ENCODE data around the gene MB21D2.
"Not testable (repeated sequence)": the region's sequence is repeated elsewhere in the genome, so short reads cannot be mapped to it uniquely, and the experiment has no call there.

Gene MB21D2

DNA sequence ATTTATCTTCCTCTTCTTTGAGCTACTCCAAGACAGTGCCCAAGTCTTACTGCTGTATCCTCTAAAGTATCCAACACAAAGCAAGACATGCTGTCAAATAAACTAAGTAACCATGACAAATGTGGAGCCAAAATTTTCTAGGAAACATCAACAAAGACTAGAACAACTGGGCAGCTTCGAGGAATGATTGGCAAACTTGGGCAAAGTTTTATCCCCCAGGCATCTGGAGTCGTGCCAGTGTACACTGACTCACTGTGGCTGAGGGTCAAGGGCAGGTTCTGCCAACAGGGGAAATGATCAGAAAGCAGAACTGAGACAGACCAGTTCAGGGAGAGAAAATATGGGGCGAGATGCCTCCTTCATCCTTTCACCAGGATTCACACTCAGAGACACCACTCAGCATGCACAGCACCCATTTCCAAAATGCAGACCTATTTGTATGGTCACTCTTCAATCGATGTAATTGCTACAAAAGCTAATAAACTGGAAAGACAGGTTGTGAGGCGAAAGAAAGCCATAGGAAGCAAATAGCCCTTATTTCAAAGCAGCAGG is 65.8 kb downstream of the MB21D2 start:
- DNase-seq, result peak; percentile 81

DNA sequence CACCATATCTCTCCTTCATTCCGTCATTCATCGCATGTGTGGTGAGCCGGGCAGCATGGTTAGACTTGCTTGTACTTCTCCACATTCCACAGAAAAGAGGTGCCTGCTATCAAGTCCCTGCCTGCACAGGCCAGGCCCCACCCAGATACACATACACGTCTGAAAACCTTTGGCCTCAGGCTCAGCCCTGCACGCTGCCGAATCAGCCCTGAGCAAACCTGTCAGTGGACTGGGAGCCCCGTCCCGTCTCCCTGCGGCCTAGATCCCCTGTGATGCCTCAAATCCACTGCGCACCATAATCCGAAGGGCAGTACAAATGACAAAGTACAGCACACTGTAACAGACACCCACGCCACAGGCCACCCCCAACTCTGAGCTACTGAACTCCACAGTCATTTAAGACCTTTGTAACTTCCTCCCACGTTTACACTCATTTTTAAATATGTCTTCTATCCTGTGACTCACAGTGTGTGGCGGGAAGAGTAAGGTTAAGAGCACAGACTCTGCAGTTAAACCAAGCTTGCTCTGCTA is 67.1 kb downstream of the MB21D2 start:
- peak; percentile 79 for DNase-seq

DNA sequence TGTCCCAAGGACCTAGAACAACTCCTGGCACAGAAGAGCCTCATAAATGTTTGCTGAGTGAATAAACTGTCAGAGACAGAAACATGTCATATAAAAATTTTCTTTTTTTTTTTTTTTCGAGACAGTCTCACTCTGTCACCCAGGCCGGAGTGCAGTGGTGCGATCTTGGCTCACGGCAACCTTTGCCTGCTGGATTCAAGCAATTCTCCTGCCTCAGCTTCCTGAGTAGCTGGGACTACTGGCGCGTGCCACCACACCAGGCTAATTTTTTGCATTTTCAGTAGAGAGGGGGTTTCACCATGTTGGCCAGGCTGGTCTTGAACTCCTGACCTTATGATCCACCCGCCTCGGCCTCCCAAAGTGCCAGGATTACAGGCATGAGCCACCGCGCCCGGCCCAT is 67.8 kb downstream of the MB21D2 start:
- not testable (repeated sequence) for DNase-seq

DNA sequence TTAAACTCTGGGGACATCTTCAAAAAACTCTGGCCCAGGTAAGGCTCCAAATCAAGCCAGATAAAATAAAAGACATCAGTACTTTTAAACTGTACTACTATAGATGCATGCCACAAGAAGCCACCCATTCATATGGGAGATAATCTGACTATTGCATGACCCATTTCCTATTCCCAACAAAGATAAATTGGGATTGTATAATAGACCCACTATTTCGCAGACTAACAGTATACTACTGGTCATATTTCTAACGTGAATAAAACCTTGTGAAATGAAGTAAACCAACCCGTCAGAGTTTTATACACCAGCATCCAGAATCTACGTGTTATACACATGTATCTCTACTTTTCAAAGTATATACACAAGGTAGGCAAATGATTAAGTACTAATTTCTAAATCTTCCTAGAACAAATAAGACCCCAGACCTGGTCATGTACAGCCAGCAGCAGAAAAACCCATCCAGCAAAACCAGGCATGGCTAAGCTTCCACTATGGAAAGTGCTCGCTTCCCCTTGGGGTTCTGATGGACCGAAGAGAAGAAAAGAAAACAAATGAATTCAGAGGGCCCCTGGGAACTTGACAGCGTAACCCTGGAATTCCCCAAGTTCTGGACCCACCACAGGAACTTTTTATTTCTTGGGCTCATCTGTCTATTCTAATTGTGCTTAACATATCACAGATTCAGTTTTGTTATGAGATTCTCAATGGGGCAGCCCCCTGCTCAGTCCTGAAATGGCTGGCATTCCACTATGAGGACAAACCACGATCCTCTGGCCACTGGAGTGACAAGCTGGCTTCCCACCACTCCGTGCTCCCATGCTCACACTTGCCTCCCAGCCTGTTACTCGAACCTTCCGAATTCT is 69.1 kb downstream of the MB21D2 start:
- DNase-seq, result peak; percentile 30

DNA sequence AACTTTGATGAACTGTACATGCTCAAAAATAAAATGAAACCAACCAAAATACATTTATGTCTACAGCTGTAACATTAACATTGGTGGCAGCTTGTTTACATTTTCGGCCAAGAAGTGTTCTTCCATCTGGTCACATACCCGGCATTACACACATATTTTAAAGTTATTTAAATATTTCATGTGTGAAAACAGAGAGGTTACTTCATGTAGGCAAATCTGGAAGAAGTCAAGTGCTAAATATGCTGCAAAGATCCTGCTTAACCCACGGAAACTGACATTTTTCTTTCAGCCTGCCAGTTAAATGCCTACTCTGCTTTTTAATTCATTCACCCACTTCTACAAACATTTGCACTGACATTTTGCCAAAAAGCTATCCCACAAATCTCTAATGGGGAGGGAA is 69.7 kb downstream of the MB21D2 start:
- no peak for DNase-seq

DNA sequence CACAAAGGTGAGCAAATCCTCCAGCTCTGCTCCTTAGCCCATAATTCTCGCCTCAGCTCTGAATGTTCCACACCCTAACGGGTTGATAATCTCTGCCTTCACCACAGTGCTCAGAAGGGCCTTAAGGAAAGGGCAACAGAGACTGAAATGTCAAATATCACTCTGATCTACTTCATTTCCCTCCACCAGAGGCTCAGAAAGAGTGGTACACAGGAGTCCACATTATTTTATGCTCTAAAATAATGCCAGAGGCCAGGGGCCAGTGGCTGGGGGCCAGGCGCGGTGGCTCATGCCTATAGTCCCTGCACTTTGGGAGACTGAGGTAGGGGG is 72.2 kb downstream of the MB21D2 start:
- no peak for DNase-seq

DNA sequence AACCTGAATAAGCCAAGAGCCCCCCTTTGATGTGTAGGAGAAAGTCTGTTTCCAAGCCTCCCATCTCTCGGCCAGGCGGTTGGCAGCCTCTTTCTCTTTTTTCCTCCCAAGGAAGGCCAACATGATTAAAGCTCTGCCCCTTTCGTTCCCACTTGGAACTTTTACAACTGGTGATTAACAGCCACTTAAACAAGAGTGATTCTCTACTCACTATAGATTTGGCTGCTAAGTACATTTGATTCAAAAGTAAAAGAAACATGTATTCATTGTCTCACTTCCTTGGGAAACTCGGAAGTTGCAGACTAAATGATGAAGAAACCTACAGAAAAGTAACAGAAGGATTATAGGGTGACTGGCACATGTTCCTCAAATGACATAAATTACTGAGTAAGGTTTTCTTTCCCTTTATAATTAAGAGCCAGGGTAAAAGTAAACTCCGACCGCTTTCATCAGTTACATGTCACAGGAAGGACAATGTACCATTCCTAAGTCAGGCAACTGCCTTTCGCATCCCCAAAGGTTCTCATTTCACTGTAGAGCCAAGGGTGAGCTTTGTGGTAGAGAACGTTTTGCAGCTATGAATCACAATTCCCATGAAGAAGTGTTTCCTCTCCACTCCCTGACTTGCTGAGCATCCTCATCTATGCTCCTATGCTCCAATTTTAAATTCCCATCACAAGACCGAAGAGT is 72.7 kb downstream of the MB21D2 start:
- peak; percentile 74 for DNase-seq

DNA sequence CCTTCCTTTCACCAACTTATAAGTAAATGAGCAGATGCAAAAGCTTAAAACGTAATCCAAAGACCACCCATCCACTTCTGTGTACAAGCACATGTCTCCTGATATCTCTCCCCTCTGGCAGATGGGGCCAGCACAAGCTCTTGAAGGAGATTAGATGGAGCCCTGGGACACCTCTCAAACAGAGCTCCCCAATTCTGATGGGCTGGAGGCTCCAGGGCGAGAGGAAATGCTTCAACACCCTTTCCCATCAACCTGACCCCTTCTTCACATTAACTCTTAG is 73.2 kb downstream of the MB21D2 start:
- DNase-seq, result no peak

DNA sequence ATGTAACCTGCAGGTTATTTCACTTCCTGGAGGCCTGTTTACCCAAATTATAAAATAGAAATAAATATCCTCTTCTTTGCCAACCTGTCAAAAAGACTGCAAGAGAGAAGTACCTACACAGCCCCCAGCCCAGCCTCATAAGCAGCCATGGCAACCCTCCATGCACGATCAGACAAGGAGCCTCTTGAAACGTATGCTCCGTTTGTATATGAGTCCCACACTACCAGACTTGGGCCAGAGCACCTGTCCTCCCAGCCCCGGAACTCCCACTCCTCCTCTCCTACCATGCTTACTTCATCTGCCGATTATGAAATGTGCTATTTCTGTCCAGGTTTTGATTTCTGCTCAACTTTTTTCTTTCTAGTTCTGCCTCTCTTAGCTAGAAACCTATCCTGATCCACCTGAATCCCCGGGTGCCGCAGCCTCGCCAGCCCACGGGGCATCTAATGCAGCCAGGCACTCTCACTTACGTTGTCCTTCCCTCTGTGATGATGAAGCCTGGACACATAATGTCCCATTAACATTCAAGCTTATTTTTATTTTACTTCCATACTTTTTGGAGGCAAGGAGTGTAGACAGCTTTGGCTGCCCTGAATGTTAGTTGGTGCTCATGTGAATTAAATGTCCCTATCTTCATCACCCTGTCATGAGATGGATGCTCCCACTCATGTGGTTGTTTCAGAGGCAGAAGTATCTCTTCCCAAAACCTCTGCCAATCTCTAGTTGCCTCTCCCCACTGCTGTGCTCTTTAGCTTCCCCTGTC is 73.8 kb downstream of the MB21D2 start:
- peak; percentile 69 for DNase-seq

DNA sequence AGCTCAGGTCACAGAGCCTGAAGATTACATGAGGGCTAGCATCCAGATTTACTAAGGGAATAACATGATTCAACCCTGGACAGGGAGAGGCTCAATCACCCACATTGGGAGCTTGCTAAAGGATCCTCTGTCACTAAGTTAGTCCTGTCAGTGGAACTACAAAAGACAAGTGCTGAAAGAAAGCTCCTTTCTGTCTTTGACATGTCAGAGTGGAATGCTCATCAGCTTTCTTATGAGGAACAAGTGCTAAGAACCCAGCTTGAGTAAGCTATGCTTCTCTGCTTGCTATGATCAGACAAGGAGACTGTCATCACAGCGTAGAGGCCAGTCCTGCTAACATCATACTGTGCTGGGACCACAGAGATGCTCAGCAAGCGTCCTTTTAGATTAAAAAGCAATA is 74.5 kb downstream of the MB21D2 start:
- peak; percentile 52 for DNase-seq

DNA sequence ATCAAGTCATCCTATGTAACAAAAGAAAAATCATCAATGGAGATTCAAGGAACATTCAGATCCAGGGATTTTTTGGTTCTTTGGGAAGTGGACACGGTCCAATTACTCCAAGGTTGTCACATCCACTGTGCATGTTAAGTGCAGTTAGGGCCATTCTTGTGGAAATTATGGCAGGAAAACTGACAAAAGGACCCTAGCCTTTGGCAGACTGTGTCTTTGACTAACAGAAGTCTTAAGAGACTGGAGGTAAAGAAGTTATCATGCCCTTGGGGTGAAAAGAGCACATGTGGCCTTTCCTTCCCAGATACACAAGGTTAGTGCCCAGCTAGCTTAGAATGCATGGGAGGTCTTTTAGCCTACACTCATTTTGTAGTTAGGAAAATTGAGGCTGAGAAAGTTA is 74.9 kb downstream of the MB21D2 start:
- no peak for DNase-seq

DNA sequence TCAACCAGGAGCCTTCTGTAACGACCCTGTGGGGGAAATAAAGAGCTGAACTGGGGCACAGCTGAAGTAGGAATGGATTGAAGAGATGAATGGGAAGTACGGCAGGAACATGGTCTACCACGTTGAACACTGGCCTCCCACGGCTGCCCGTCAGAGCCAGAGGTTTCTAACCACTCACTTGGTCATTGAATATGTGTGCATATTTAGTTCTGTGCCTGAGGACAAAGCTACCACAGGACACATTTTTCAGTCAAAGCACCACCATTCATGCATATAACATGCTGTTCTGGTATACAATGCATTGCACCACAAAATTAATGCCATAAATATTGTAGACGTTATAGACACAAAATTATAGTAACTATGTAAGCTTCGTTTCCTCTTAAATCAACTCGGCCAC is 75.5 kb downstream of the MB21D2 start:
- DNase-seq, result no peak

DNA sequence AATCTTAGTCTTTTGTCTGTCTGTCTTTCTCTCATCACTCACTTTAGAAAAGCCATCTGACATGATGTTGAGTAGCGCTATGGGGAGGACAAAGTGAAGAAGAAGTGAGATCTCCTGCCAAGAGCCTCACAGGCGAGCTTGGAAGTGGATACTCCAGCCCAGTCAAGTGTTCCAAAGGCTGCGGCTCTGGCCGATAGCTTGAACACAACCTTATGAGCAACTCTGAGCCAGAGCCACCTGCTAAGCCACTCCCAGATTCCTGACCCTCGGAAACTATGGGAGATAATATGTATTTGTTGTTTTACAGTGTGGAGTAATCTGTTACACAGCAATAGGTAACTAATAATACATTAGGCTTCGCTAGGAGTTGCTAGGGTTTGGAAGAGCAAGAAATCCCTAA is 76.2 kb downstream of the MB21D2 start:
- DNase-seq, result no peak

DNA sequence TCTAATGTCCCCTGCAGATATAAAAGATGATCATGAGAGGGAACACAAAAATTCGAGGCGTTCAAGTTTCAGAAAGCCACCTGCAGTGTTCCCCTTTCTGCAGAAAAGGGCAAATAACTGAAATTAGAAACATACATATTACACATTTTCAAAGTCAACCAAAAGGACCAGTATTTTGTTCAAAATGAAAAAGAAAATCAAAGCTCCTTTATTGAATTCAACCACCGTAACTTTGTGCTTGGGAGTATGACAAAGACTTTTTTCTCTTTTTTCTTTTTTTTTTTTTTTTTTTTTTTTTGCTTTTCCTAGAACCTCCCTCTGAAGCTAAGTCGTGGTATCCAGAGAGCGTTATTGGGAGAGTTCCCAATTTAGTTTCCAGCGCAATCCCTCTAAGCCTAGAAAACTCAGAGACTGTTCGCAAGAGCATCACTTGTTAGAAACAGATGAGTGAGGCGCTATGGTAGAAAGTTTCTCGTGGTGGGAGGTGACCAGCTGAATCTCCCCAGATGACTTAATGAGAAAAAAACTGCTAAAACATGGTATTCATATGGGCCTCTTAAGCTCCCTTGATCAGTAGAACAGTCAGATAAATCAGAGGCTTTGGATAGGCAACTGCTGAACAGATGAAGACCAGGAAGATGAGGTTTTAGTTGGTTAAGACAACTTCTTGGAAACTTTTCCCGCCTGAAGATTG is 77.4 kb downstream of the MB21D2 start:
- no peak for DNase-seq

DNA sequence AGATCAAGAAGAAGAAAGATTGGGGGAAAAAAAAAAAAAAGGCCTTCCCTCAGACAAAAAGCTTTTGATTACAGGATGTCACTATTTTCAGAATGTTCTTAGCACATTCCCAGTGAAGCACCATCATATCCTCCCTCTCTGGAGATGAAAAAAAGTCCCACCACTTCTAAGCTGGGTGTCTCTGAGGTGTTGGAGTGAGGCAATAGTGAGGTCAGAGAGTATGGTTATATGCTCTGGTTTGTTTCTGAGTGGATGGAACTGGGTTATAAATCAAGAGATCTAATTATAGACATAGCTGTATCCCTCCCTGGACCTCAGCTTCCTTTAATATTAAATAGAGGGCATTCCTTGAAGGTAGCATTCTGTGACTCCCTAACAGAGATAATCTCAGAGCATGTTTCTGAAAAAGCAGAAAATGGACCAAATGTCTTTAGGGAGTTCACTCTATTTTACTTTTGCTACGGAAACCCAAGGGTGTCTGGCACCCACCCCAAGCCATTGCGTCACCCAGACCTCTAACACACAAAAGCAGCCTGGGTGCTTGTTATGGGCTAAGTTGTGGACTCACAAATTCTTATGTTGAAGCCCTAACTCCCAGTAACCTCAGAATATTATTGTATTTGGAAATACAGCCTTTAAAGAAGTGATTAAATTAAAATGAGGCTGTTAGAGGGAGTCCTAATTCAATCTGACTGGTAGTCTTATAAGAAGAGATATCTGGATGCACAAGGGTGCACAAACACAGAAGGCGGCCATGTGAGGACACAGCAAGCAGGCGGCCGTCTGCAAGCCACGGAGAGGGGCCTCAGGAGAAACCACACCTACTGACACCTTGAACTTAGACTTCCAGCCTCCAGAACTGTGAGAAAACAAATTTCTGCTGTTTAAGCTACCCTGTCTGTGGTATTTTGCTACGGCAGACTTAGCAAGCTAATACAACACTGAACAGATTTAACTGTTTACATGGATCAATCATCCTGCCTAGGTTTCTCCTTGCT is 81.5 kb downstream of the MB21D2 start:
- DNase-seq, result no peak

DNA sequence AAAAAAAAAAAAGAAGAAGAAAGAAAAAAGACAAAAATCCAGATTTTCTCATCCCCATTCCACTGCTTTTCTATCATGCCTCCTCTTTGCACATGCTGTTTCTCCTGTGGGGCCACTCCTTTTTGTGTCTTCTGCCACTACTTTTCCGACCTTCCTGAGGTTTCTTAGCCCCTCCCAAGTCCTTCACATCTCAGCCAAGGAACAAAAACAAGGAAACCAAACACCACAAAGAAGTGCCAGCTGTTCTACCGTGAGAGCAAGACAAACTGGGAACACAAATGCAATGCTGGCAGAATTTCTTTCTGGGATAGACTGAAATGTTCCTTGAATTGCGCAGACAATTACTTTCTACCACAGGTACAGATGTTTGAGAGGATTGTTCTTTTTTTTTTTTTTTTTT is 83.2 kb downstream of the MB21D2 start:
- DNase-seq, result no peak

DNA sequence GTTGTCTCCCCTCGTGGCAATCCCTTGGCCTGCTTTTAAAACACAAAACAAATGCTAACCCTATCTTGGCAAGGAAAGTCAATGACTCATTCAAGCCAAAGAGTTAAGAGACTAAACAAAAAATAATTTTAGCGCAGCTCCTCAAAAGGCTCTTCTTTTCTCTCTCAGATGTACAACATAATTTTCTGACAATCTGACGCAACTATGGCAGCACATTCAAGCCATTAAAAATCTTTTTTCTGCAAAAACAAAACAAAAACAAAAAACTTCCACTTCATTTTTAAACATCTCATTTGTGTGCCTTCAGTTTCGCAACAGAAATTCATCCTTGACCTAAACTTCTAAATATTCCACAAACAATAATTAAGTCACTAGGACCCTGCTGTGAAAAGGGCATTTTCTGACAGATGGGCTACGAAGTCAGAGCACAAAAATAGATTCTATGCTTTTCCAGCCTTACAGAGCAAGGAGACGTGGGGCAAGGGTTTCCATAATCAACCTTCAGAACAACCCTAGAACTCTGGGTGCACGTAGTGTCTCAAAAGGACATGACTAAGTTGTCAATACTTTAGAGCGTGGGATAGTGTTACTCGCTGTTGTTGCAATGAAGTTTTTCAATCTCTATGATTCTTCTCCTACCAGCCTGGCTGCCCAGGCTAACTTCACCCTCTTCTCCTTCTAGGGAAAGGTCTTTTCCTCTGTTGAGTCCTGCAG is 84.3 kb downstream of the MB21D2 start:
- DNase-seq, result peak; percentile 25

DNA sequence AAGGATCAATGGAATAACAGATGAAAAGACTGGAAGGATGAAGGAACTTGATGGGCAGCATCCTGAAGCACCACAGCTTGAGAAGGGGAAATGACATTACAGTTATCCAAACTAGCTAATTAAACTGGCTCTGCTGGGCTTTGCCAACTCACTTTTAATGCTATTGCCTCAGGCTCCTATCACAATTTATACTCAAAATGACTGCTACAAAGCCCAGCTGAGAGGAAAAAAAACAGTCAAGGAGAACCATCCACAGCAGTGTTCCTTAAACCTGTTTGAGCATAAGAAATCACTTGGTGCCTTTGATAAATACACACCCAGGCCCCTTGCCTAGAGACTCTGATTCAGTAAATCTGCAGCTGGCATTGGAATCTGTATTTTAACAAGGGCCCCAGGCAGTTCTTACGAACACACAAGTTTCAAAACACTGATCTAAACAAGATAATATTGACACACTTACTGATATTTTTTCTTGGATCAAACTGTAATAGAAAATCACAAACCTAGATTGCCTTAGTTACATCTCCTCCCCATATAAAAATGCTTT is 85.8 kb downstream of the MB21D2 start:
- no peak for DNase-seq

DNA sequence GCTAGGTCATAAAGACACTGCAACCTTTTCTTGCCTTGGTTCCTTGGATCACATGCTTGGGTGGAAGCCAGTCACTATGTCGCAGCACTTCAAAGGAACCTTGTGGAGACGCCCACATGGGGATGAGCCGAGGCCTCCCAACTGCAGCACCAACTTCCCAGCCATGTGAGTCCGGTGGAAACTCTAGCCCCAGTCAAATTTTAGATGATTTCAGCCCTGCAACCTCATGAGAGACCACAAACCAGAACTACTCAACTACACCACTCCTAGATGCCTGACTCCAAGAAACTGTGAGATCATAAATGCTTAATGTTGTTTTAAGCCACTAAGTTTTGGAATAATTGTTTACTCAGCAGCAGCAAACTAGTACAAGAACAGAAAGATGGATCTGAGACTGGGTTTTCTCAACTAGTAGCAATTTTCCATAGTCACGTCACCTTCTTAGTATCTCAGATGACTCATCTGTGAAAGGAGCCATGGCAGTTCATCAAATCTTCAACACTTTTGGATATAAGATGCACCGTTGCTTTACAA is 86.5 kb downstream of the MB21D2 start:
- peak; percentile 63 for DNase-seq

Measured in inflammatory macrophage treated with lipopolysaccharide for 4 hours (primary cell).